H1 (cell line): ENCODE data around the gene WNK2. TPM values are rescaled to one million over a fixed set of nuclear protein-coding genes. Genes with fewer than 3 reads are reported as not detected.

Source experiments
- CTCF ChIA-PET: fragments of 300-600 bp; sonication (Branson Sonifier 250); formaldehyde crosslinking; loops from one replicate; lab custom pipeline; 2021; ENCODE audit not compliant: partially characterized antibody; lab: Charles Lee
- POLR2A ChIA-PET: fragments of 300-600 bp; sonication (Branson Sonifier 250); formaldehyde crosslinking; loops from one replicate; lab custom pipeline; 2021; ENCODE audit warnings: inconsistent platforms; ENCODE audit not compliant: partially characterized antibody; lab: Charles Lee
- DNase-seq, 2 experiments: peaks; one replicate each; pipeline versions ENCODE4 v3.0.0 to v3.0.0-alpha.2; 2010 to 2022; ENCODE audit warnings: low spot score in 2 of 2, low read depth in 1 of 2, mixed read lengths in 1 of 2
- FAIRE-seq: peaks from 2 replicates; lab custom pipeline; 2011; peaks lifted over from hg19 to GRCh38; lab: Jason Lieb, UNC
- H2AFZ ChIP-seq: 2 replicates; pipeline ENCODE4 v1.8.1; 2012; ENCODE audit warnings: low read length, inconsistent platforms
- H2AK5ac ChIP-seq: 2 replicates; pipeline ENCODE4 v1.6.1; 2013; ENCODE audit warnings: low read depth, low read length
- H2BK120ac ChIP-seq: replicated peaks from 2 replicates; pipeline ENCODE3; 2013; ENCODE audit warnings: low read depth, low read length, inconsistent platforms
- H2BK12ac ChIP-seq: 2 replicates; pipeline ENCODE4 v1.6.1; 2013; ENCODE audit warnings: low read depth, low read length
- H2BK15ac ChIP-seq: 2 replicates; pipeline ENCODE4 v1.6.1; 2013; ENCODE audit warnings: low read length
- H2BK20ac ChIP-seq: 2 replicates; pipeline ENCODE4 v1.6.1; 2013; ENCODE audit warnings: low read length
- H2BK5ac ChIP-seq: 2 replicates; pipeline ENCODE4 v1.6.1; 2013; ENCODE audit warnings: low read depth, low read length
- H3K14ac ChIP-seq: 2 replicates; pipeline ENCODE4 v1.6.1; 2013; ENCODE audit warnings: inconsistent platforms; ENCODE audit not compliant: insufficient read length
- H3K18ac ChIP-seq: 2 replicates; pipeline ENCODE4 v1.6.1; 2013; ENCODE audit warnings: low read length; ENCODE audit errors: extremely low read depth
- H3K23ac ChIP-seq: 2 replicates; pipeline ENCODE4 v1.6.1; 2013; ENCODE audit warnings: inconsistent platforms; ENCODE audit not compliant: insufficient read length
- H3K23me2 ChIP-seq: 2 replicates; pipeline ENCODE4 v1.6.1; 2013; ENCODE audit warnings: low read depth, low read length
- H3K27ac ChIP-seq: 2 replicates; pipeline ENCODE4 v1.6.1; 2011; ENCODE audit warnings: low read depth, low read length, inconsistent platforms
- H3K27me3 ChIP-seq, 4 experiments: replicated peaks in 1 of 4; 1 replicate in 1 of 4; 2 replicates in 3 of 4; pipeline versions ENCODE4 v1.6.1 to v1.8.1; 2011 to 2013; ENCODE audit warnings: low read length in 3 of 4, mild to moderate bottlenecking in 3 of 4, inconsistent platforms in 2 of 4, mixed read lengths in 2 of 4, moderate library complexity in 1 of 4; ENCODE audit not compliant: control insufficient read depth in 3 of 4, insufficient read depth in 3 of 4; ENCODE audit errors: extremely low read depth in 1 of 4
- H3K36me3 ChIP-seq, 4 experiments: 2 replicates each; pipeline versions ENCODE4 v1.6.1 to v1.8.1; 2011 to 2013; ENCODE audit warnings: mild to moderate bottlenecking in 4 of 4, low read length in 3 of 4, moderate library complexity in 2 of 4, control low read depth in 1 of 4, inconsistent platforms in 1 of 4; ENCODE audit not compliant: insufficient read depth in 4 of 4, control insufficient read depth in 2 of 4
- H3K4ac ChIP-seq: replicated peaks from 2 replicates; pipeline ENCODE3; 2013; ENCODE audit warnings: low read length, low read depth, mixed read lengths, inconsistent platforms; ENCODE audit not compliant: insufficient read length
- H3K4me1 ChIP-seq, 4 experiments: replicated peaks in 1 of 4; 1 replicate in 1 of 4; 2 replicates in 3 of 4; pipeline versions ENCODE4 v1.6.1 to v1.8.1; 2011 to 2013; ENCODE audit warnings: low read length in 3 of 4, inconsistent platforms in 2 of 4, mixed read lengths in 1 of 4; ENCODE audit not compliant: insufficient read depth in 4 of 4, control insufficient read depth in 3 of 4
- H3K4me2 ChIP-seq, 2 experiments: 2 replicates each; pipeline versions ENCODE4 v1.6.1 to v1.8.1; 2011 to 2013; ENCODE audit warnings: low read depth in 2 of 2, low read length in 2 of 2, control low read depth in 1 of 2, inconsistent platforms in 1 of 2, mild to moderate bottlenecking in 1 of 2; ENCODE audit not compliant: insufficient read depth in 1 of 2
- H3K4me3 ChIP-seq, 4 experiments: fragments of 200-600, 300-600 bp in 1 of 4; sonication (generic), shearing (Covaris generic), sonication (Bioruptor Twin) in 1 of 4; 2 replicates each; pipeline versions ENCODE4 v1.5.1 to v1.8.1; 2011 to 2016; ENCODE audit warnings: low read length in 4 of 4, low read depth in 3 of 4, control low read depth in 2 of 4, inconsistent platforms in 2 of 4, mild to moderate bottlenecking in 2 of 4, mixed read lengths in 1 of 4, moderate library complexity in 1 of 4; ENCODE audit not compliant: insufficient read depth in 2 of 4; ENCODE audit errors: extremely low read depth in 1 of 4
- H3K56ac ChIP-seq: replicated peaks from 2 replicates; pipeline ENCODE3; 2013; ENCODE audit warnings: low read depth, mild to moderate bottlenecking, mixed read lengths, low read length, inconsistent platforms; ENCODE audit not compliant: insufficient read length
- H3K79me1 ChIP-seq: 2 replicates; pipeline ENCODE4 v1.6.1; 2013; ENCODE audit warnings: low read depth, low read length, control low read depth
- H3K79me2 ChIP-seq, 2 experiments: 2 replicates each; pipeline versions ENCODE4 v1.6.1 to v1.8.1; 2012 to 2013; ENCODE audit warnings: low read length in 2 of 2, mild to moderate bottlenecking in 2 of 2, inconsistent platforms in 1 of 2; ENCODE audit not compliant: insufficient read depth in 2 of 2, control insufficient read depth in 1 of 2
- H3K9ac ChIP-seq, 4 experiments: replicated peaks in 1 of 4; 1 replicate in 1 of 4; 2 replicates in 3 of 4; pipeline versions ENCODE4 v1.6.1 to v1.8.1; 2011 to 2013; ENCODE audit warnings: low read depth in 3 of 4, low read length in 3 of 4, control low read depth in 2 of 4, mild to moderate bottlenecking in 2 of 4, moderate library complexity in 2 of 4, inconsistent platforms in 1 of 4; ENCODE audit errors: extremely low read depth in 1 of 4
- H3K9me3 ChIP-seq, 2 experiments: 2 replicates each; pipeline versions ENCODE4 v1.6.1 to v1.8.1; 2012 to 2013; ENCODE audit warnings: mild to moderate bottlenecking in 2 of 2, moderate library complexity in 2 of 2, control low read depth in 1 of 2, inconsistent platforms in 1 of 2, low read depth in 1 of 2, low read length in 1 of 2, mixed read lengths in 1 of 2; ENCODE audit not compliant: insufficient read depth in 2 of 2
- H4K20me1 ChIP-seq, 2 experiments: replicated peaks in 1 of 2; 2 replicates each; pipeline versions ENCODE3 to v1.8.1; 2011 to 2013; ENCODE audit warnings: inconsistent platforms in 2 of 2, low read length in 2 of 2, mild to moderate bottlenecking in 1 of 2; ENCODE audit not compliant: insufficient read depth in 2 of 2, control insufficient read depth in 1 of 2
- H4K5ac ChIP-seq: 2 replicates; pipeline ENCODE4 v1.6.1; 2013; ENCODE audit warnings: low read length, low read depth, mixed read lengths, inconsistent platforms; ENCODE audit not compliant: insufficient read length
- H4K8ac ChIP-seq: 2 replicates; pipeline ENCODE4 v1.8.0; 2013; ENCODE audit warnings: mild to moderate bottlenecking, moderate library complexity, low read length, inconsistent platforms; ENCODE audit not compliant: insufficient read depth; ENCODE audit errors: extremely low read depth
- H4K91ac ChIP-seq: replicated peaks from 2 replicates; pipeline ENCODE3; 2013; ENCODE audit warnings: low read length, mixed read lengths, inconsistent platforms; ENCODE audit not compliant: insufficient read length
- RBBP5 ChIP-seq: IDR thresholded peaks from 2 replicates; pipeline ENCODE4 v1.7.1; 2012; ENCODE audit warnings: low read depth, mild to moderate bottlenecking, inconsistent platforms, low read length, moderate library complexity, borderline replicate concordance
- SIN3A ChIP-seq, 2 experiments: IDR thresholded peaks in 1 of 2; conservative IDR thresholded peaks in 1 of 2; 2 replicates each; pipeline ENCODE4 v1.6.1; 2011 to 2012; ENCODE audit warnings: low read length in 2 of 2, improper control_type of control experiment in 1 of 2, low read depth in 1 of 2, mild to moderate bottlenecking in 1 of 2
- YY1 ChIP-seq: IDR thresholded peaks from 2 replicates; pipeline ENCODE4 v1.6.1; 2011; ENCODE audit warnings: low read depth, mild to moderate bottlenecking, low read length
- WGBS, 2 experiments: shearing (Covaris generic) in 1 of 2; methylation state at CpG; one replicate each; pipeline versions ENCODE4 v1.1.6 to v1.1.7; 2013 to 2015; ENCODE audit warnings: low lambda C conversion rate in 2 of 2, mixed read lengths in 2 of 2, inconsistent platforms in 1 of 2, low coverage in 1 of 2, missing lambda C conversion rate in 1 of 2; ENCODE audit not compliant: insufficient replicate concordance in 2 of 2, insufficient coverage in 1 of 2, insufficient read length in 1 of 2; ENCODE audit errors: extremely low coverage in 1 of 2, missing lambda C conversion rate in 1 of 2; 5-methylcytosine and 5-hydroxymethylcytosine counted together
- polyA plus RNA-seq, 7 experiments: library from polyadenylated mRNA; depleted of rRNA in 3 of 7; stranded (reverse) in 5 of 7; unstranded in 2 of 7; fragments of >200 nt in 5 of 7; fragments of 200-250 nt in 2 of 7; gene quantifications; 1 replicate in 5 of 7; 2 replicates in 1 of 7; 4 replicates in 1 of 7; pipeline versions ENCODE4 v1.2.1 to v1.2.3, GENCODE V29; 2011 to 2013; ENCODE audit warnings: missing spikeins in 2 of 7, mixed read lengths in 2 of 7
- total RNA-seq: library from RNA; stranded (reverse); fragmentation: NEBNext Ultra II Directional; extraction: Animal tissue kit (Norgen Biotek cat#: 25700); gene quantifications from 2 replicates; pipeline ENCODE4 v1.2.1, GENCODE V29; 2021
- TF ChIP-seq, protein P1 (sequence below): IDR thresholded peaks from 2 replicates; pipeline ENCODE4 v1.6.1; 2012; ENCODE audit warnings: inconsistent platforms

Gene WNK2
- total and polyA plus RNA-seq, 2 of the 8 experiments (the other 6 are each of a cell fraction or from before 2014, with no cell fraction given), result 12.0 to 87.2 TPM

DNA sequence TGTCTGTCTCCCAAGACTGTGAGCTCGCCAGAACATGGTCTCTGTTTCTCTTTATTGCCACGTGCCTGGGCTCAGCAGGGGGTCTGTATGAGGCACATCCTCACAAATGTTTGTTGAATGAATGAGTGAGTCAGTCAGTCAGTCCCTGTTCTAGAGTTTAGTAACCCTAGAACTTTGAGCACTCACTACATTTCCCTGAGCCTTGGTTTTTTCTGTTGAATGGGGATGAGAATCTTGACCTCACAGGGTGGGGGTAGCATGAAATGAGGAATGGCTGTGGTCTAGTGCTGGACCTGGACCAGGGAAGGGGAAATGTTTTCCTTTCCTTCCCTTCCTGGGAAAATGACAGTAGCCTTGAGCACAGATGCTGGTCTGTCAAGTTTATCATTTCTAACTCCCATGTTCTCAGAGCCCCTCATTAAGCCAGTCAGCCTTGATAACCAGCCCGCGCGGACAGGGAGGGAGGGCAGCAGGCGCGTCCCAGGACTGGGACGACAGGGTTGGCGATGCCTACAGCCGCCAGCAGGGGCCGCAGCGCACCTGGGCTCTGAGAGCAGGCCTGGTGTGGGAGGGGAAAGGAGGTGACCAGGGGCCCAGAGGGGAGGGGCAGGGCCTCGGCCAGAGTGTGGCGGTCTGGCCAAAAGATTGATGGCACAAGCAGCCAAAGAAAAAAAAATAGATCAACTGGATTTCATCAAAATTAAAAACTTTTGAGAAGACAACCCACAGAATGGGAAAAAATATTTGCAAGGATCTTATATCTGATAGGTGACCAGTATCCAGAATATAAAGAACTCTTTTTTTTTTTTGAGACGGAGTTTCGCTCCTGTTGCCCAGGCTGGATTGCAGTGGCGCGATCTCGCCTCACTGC is 24.1 kb upstream of the WNK2 start:
- no peak overlapping the region for H2BK120ac ChIP-seq
- no peaks in the 10 kb centered on the region for H3K4me1 ChIP-seq
- no peaks in the 10 kb centered on the region for H3K79me2 ChIP-seq
- H3K27me3 ChIP-seq, result no peaks in the 10 kb centered on the region
- no peak overlapping the region for H3K23ac ChIP-seq
- no peak overlapping the region for H3K56ac ChIP-seq
- CTCF ChIA-PET, result interaction anchor here (0.7 to 4.8 kb wide), 18 partner anchors 8 to 154 kb away, joined by 3 to 35 read pairs (median 4); no protein-coding TSS in a partner anchor
- peak; percentile 59 to 98 for DNase-seq
- no peak overlapping the region for H3K4ac ChIP-seq
- H4K91ac ChIP-seq, result no peak overlapping the region
- no peak overlapping the region for H3K27ac ChIP-seq
- 0 out of 2 replicates have a peak overlapping the region, but pooled peaks have one; percentile 66 for H2BK20ac ChIP-seq
- no peak overlapping the region for H3K18ac ChIP-seq
- peak; percentile 72 for FAIRE-seq
- no peak overlapping the region for H2BK5ac ChIP-seq
- H3K14ac ChIP-seq, result no peak overlapping the region
- no peaks in the 10 kb centered on the region for H3K9me3 ChIP-seq
- peak overlapping the region; percentile 65; the same call in 1 of the 2 replicates for H2BK15ac ChIP-seq
- H3K9ac ChIP-seq, result no peak overlapping the region
- H2AFZ ChIP-seq, result no peak overlapping the region
- no peak overlapping the region for H4K8ac ChIP-seq
- no peak overlapping the region for H2BK12ac ChIP-seq
- H4K20me1 ChIP-seq, result no peaks in the 10 kb centered on the region
- no peak overlapping the region for H3K4me3 ChIP-seq
- H4K5ac ChIP-seq, result no peak overlapping the region
- peak overlapping the region in 1 of 2 experiments; percentile 5; a peak in 1 of 4 replicates for H3K4me2 ChIP-seq
- POLR2A ChIA-PET, result no interaction called here
- no peaks in the 10 kb centered on the region for H3K36me3 ChIP-seq
- WGBS, 2 experiments, result 35% methylated on average over 19 of the region's 19 CpGs; no CpG with 5 or more reads in 1 of the 2 experiments
- H2AK5ac ChIP-seq, result no peak overlapping the region
- no peaks in the 10 kb centered on the region for H3K79me1 ChIP-seq
- no peaks in the 10 kb centered on the region for H3K23me2 ChIP-seq
- no peak for TF ChIP-seq RBBP5
- 0 out of 4 replicates have a peak, but pooled peaks of 1 of the 2 experiments have one; percentile 52 for TF ChIP-seq SIN3A (conservative IDR thresholded peaks at IDR 0.05 in 1 of 2, IDR thresholded peaks at IDR 0.05 in 1 of 2; ENCODE audit: low read depth in 1 of 2, low read length in 2 of 2)
- TF ChIP-seq, protein P1, sequence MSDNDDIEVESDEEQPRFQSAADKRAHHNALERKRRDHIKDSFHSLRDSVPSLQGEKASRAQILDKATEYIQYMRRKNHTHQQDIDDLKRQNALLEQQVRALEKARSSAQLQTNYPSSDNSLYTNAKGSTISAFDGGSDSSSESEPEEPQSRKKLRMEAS, result no peak
- TF ChIP-seq YY1, result no peak
